Vagina (tissue), 2 donors: ENCODE measurements around the gene RHOT2. TPM values are rescaled to one million over a fixed set of nuclear protein-coding genes. Genes with fewer than 3 reads are reported as not detected.

Source experiments
- DNase-seq, 2 donors: peaks; one replicate each; pipeline ENCODE4 v3.0.0-alpha.2; 2017; ENCODE audit errors: extremely low spot score in 2 of 2
- H3K27ac ChIP-seq: fragments of 200-600 bp; sonication (generic); one replicate; pipeline ENCODE4 v1.5.1; 2019
- H3K27me3 ChIP-seq: fragments of 200-600 bp; sonication (generic); one replicate; pipeline ENCODE4 v1.5.1; 2019
- H3K36me3 ChIP-seq, 2 donors: fragments of 200-600 bp; sonication (generic); one replicate each; pipeline ENCODE4 v1.5.1; 2017 to 2019
- H3K4me1 ChIP-seq: fragments of 200-600 bp; sonication (generic); one replicate; pipeline ENCODE4 v1.5.1; 2019
- H3K4me3 ChIP-seq, 2 donors: fragments of 200-600 bp; sonication (generic); 1 replicate in 1 of 2; 2 replicates in 1 of 2; pipeline ENCODE4 v1.5.1; 2016 to 2019
- H3K9me3 ChIP-seq: fragments of 200-600 bp; sonication (generic); one replicate; pipeline ENCODE4 v1.5.1; 2019
- CTCF ChIP-seq, 3 experiments: fragments of 450-650 bp in 2 of 3; fragments of 200-600 bp in 1 of 3; sonication (generic) in 1 of 3; IDR thresholded peaks; one replicate each; pipeline ENCODE4 v1.5.1; 2017 to 2019; ENCODE audit warnings: antibody characterized with exemption in 3 of 3, mild to moderate bottlenecking in 2 of 3, moderate library complexity in 2 of 3
- POLR2A ChIP-seq, 2 donors: fragments of 450-650 bp; IDR thresholded peaks; one replicate each; pipeline ENCODE4 v1.6.1; 2017; ENCODE audit warnings: antibody characterized with exemption in 2 of 2, mild to moderate bottlenecking in 2 of 2, moderate library complexity in 2 of 2
- POLR2AphosphoS5 ChIP-seq, 2 donors: sonication (generic); formaldehyde crosslinking; IDR thresholded peaks; one replicate each; pipeline ENCODE4 v1.9.0; 2017; ENCODE audit warnings: antibody characterized with exemption in 2 of 2, mild to moderate bottlenecking in 2 of 2, low read depth in 1 of 2; ENCODE audit not compliant: insufficient read depth in 1 of 2
- intact Hi-C: fragments of 100-400 bp; cut with DNase I; formaldehyde crosslinking; loops from one replicate; pipeline ENCODE4 v1.15.1; 2023
- total RNA-seq: library from RNA; depleted of rRNA; stranded (reverse); fragments of >200 nt; gene quantifications from one replicate; pipeline ENCODE4 v1.2.3, GENCODE V29; 2016

Gene RHOT2
- total RNA-seq, 1 donor from 2014 or later = 91.1 TPM

GRCh38 chr16:630249-630814, 37.6 kb upstream of the RHOT2 start:
- no peak for DNase-seq
- Histone ChIP-seq H3K27me3 (no peaks in the 10 kb centered on the region), H3K9me3 (no peaks in the 10 kb centered on the region), H3K36me3 (no peaks in the 10 kb centered on the region), H3K27ac (no peak overlapping the region), H3K4me3 (no peak overlapping the region), H3K4me1 (peaks cover 50% of the 10 kb centered on the region)
- TF ChIP-seq POLR2AphosphoS5 (IDR thresholded peaks at IDR 0.05; ENCODE audit: insufficient read depth in 1 of 2, low read depth in 1 of 2) = no peak
- TF ChIP-seq POLR2A (IDR thresholded peaks at IDR 0.05) = no peak
- TF ChIP-seq CTCF (IDR thresholded peaks at IDR 0.05) = no peak
- intact Hi-C loops = no loop called here

- H3K4me1 ChIP-seq = peaks cover 55% of the 10 kb centered on the region
- no peaks in the 10 kb centered on the region for H3K36me3 ChIP-seq
- H3K27me3 ChIP-seq = no peaks in the 10 kb centered on the region
- TF ChIP-seq POLR2AphosphoS5 (IDR thresholded peaks at IDR 0.05; ENCODE audit: insufficient read depth in 1 of 2, low read depth in 1 of 2) (no peak), CTCF (IDR thresholded peaks at IDR 0.05) (no peak), POLR2A (IDR thresholded peaks at IDR 0.05) (no peak)
- intact Hi-C loops = no loop called here
- no peak within 1 kb of the TSS for H3K4me3 ChIP-seq
- H3K27ac ChIP-seq = peak within 1 kb of the TSS; percentile 39
- H3K9me3 ChIP-seq = no peaks in the 10 kb centered on the region
- no peak for DNase-seq
Observed at GRCh38 chr16:630815-631405, 37.0 kb upstream of the RHOT2 start, which contains the start of gene WFIKKN1. TSS of gene WFIKKN1 (plus strand) at chr16:630985. CDS start at chr16:631254, 269 bp downstream.

GRCh38 chr16:631808-632358, 36.0 kb upstream of the RHOT2 start:
- Histone ChIP-seq H3K4me3 (no peak overlapping the region), H3K9me3 (no peaks in the 10 kb centered on the region), H3K4me1 (peaks cover 46% of the 10 kb centered on the region), H3K36me3 (no peaks in the 10 kb centered on the region), H3K27ac (no peak overlapping the region), H3K27me3 (no peaks in the 10 kb centered on the region)
- TF ChIP-seq CTCF (IDR thresholded peaks at IDR 0.05) = no peak
- no peak for TF ChIP-seq POLR2AphosphoS5 (IDR thresholded peaks at IDR 0.05; ENCODE audit: insufficient read depth in 1 of 2, low read depth in 1 of 2)
- no peak for TF ChIP-seq POLR2A (IDR thresholded peaks at IDR 0.05)
- intact Hi-C loops = no loop called here
- no peak for DNase-seq

GRCh38 chr16:632486-633335, 35.2 kb upstream of the RHOT2 start:
- intact Hi-C loops = no loop called here
- H3K27me3 ChIP-seq = no peaks in the 10 kb centered on the region
- TF ChIP-seq CTCF (IDR thresholded peaks at IDR 0.05) = no peak
- no peak for TF ChIP-seq POLR2A (IDR thresholded peaks at IDR 0.05)
- no peak for TF ChIP-seq POLR2AphosphoS5 (IDR thresholded peaks at IDR 0.05; ENCODE audit: insufficient read depth in 1 of 2, low read depth in 1 of 2)
- H3K4me1 ChIP-seq = peaks cover 45% of the 10 kb centered on the region
- H3K36me3 ChIP-seq = no peaks in the 10 kb centered on the region
- H3K9me3 ChIP-seq = no peaks in the 10 kb centered on the region
- no peak overlapping the region for H3K4me3 ChIP-seq
- DNase-seq = no peak
- no peak overlapping the region for H3K27ac ChIP-seq
